Activated naive CD4-positive, alpha-beta T cell (primary cell): ENCODE results near the gene CSTF2T.

Source experiments
- DNase-seq, 4 experiments: peaks; one replicate each; lab custom pipeline; 2025; lab: John Stamatoyannopoulos, UW

Gene CSTF2T

GRCh38 chr10:51649064-51649463 is 50.3 kb downstream of the CSTF2T start:
- DNase-seq, result no peak
